Measurements from ENCODE around the gene ZMYND11. TPM values are rescaled to one million over a fixed set of nuclear protein-coding genes. Genes with fewer than 3 reads are reported as not detected.

Gene ZMYND11
- total and polyA plus RNA-seq, 2 donors from 2014 or later, result 32.7 to 80.7 TPM

GRCh38 chr10:95356-96115 is 39.7 kb upstream of the ZMYND11 start:
- no peak overlapping the region for H3K27ac ChIP-seq (ENCODE audit: low read depth in 2 of 2, low read length in 2 of 2)
- H3K27me3 ChIP-seq (ENCODE audit: control insufficient read depth, insufficient read depth, low read length), result no peaks in the 10 kb centered on the region
- H3K9me3 ChIP-seq (ENCODE audit: control insufficient read depth in 2 of 3, insufficient read depth in 1 of 3, low read length in 3 of 3), result peaks cover 0 to 21% (median 0%) of the 10 kb centered on the region in 3 donors
- no peak for FAIRE-seq
- no peak overlapping the region for H3K4me3 ChIP-seq (ENCODE audit: low read length in 3 of 3)
- TF ChIP-seq CTCF (IDR thresholded peaks at IDR 0.05; ENCODE audit: borderline replicate concordance, extremely low read depth, insufficient read depth), result no peak
- intact Hi-C loops (cut with DNase I), result no loop called here
- H3K4me1 ChIP-seq (ENCODE audit: control insufficient read depth in 2 of 3, insufficient read depth in 2 of 3, low read depth in 1 of 3, low read length in 3 of 3), result peaks cover 0 to 9% (median 5%) of the 10 kb centered on the region in 3 donors
- no peaks in the 10 kb centered on the region for H3K36me3 ChIP-seq (ENCODE audit: control insufficient read depth in 2 of 3, insufficient read depth in 3 of 3, low read length in 3 of 3)
- DNase-seq, result no peak
- no peak overlapping the region for H3K9ac ChIP-seq (ENCODE audit: low read length in 3 of 3)

DNA sequence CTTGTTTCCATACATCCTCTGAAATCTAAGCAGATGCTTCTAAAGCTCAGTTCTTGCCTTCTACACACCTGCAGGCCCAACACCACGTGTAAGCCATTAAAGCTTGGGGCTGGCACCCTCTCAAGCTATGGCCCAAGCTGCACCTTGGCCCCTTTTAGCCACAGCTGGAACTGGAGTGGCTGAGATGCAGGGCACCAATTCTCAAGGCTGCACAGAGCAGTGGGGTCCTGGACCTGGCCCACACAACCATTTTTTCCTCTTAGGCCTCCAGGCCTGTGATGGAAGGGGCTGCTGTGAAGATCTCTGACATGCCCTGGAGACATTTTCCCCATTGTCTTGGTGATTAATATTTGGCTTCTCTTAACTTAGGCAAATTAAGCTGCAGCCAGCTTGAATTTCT is 38.8 kb upstream of the ZMYND11 start:
- Histone ChIP-seq H3K36me3 (ENCODE audit: control insufficient read depth in 2 of 3, insufficient read depth in 3 of 3, low read length in 3 of 3) (no peaks in the 10 kb centered on the region), H3K27ac (ENCODE audit: low read depth in 2 of 2, low read length in 2 of 2) (no peak overlapping the region), H3K27me3 (ENCODE audit: control insufficient read depth, insufficient read depth, low read length) (no peaks in the 10 kb centered on the region), H3K9ac (ENCODE audit: low read length in 3 of 3) (no peak overlapping the region), H3K4me3 (ENCODE audit: low read length in 3 of 3) (no peak overlapping the region), H3K4me1 (ENCODE audit: control insufficient read depth in 2 of 3, insufficient read depth in 2 of 3, low read depth in 1 of 3, low read length in 3 of 3) (peaks cover 0 to 6% (median 2%) of the 10 kb centered on the region in 3 donors), H3K9me3 (ENCODE audit: control insufficient read depth in 2 of 3, insufficient read depth in 1 of 3, low read length in 3 of 3) (peaks cover 0 to 21% (median 0%) of the 10 kb centered on the region in 3 donors)
- FAIRE-seq (no peak), DNase-seq (no peak)
- intact Hi-C loops (cut with DNase I), result no loop called here
- no peak for TF ChIP-seq CTCF (IDR thresholded peaks at IDR 0.05; ENCODE audit: borderline replicate concordance, extremely low read depth, insufficient read depth)

DNA sequence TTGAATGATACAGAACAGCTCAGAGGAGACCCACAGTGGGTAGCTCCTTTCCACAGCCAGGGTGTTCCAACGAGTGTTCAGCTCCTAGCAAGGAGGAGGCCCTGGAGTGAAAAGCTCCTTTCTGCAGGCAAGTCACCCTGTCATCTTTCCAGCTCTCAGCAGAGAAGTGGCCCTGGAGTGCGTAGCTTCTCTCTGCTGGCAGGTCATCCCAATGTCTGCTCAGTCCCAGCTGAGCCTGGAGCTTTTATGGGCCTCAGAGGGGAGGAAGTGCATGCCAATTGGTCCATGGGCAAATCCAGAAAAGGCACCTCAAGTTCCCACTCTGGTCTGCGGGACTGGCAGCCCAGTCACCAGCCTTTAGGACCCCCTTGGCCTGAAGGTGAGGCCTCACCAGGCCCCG is 30.8 kb upstream of the ZMYND11 start:
- FAIRE-seq (no peak), DNase-seq (no peak)
- no peaks in the 10 kb centered on the region for H3K4me1 ChIP-seq (ENCODE audit: control insufficient read depth in 2 of 3, insufficient read depth in 2 of 3, low read depth in 1 of 3, low read length in 3 of 3)
- H3K4me3 ChIP-seq (ENCODE audit: low read length in 3 of 3), result no peak overlapping the region
- intact Hi-C loops (cut with DNase I), result no loop called here
- H3K36me3 ChIP-seq (ENCODE audit: control insufficient read depth in 2 of 3, insufficient read depth in 3 of 3, low read length in 3 of 3), result no peaks in the 10 kb centered on the region
- no peak overlapping the region for H3K27ac ChIP-seq (ENCODE audit: low read depth in 2 of 2, low read length in 2 of 2)
- no peaks in the 10 kb centered on the region for H3K9me3 ChIP-seq (ENCODE audit: control insufficient read depth in 2 of 3, insufficient read depth in 1 of 3, low read length in 3 of 3)
- TF ChIP-seq CTCF (IDR thresholded peaks at IDR 0.05; ENCODE audit: borderline replicate concordance, extremely low read depth, insufficient read depth), result no peak
- no peaks in the 10 kb centered on the region for H3K27me3 ChIP-seq (ENCODE audit: control insufficient read depth, insufficient read depth, low read length)
- no peak overlapping the region for H3K9ac ChIP-seq (ENCODE audit: low read length in 3 of 3)

Data from kidney (tissue), 14 donors.